Gastroesophageal sphincter (tissue), 4 donors: ENCODE results near the gene ITK. TPM values are rescaled to one million over a fixed set of nuclear protein-coding genes. Genes with fewer than 3 reads are reported as not detected.

ENCODE experiments used
- ATAC-seq: fragments of 150-250 bp; one replicate; pipeline ENCODE4 v1.9.1; 2016; ENCODE audit warnings: mild to moderate bottlenecking, moderate library complexity
- H3K27ac ChIP-seq, 4 donors: fragments of 200-600 bp; sonication (generic) in 3 of 4; 1 replicate in 3 of 4; 2 replicates in 1 of 4; pipeline ENCODE4 v1.5.1; 2016 to 2019
- H3K27me3 ChIP-seq: fragments of 200-600 bp; sonication (generic); one replicate; pipeline ENCODE4 v1.5.1; 2019
- H3K36me3 ChIP-seq, 2 donors: fragments of 200-600 bp; sonication (generic); one replicate each; pipeline ENCODE4 v1.5.1; 2019; ENCODE audit warnings: control low read depth in 1 of 2
- H3K4me1 ChIP-seq, 3 donors: fragments of 200-600 bp; sonication (generic); 1 replicate in 2 of 3; 2 replicates in 1 of 3; pipeline ENCODE4 v1.5.1; 2016 to 2019; ENCODE audit warnings: control low read depth in 2 of 3
- H3K4me3 ChIP-seq, 2 donors: fragments of 200-600 bp; sonication (generic); one replicate each; pipeline ENCODE4 v1.5.1; 2019; ENCODE audit warnings: mild to moderate bottlenecking in 1 of 2, moderate library complexity in 1 of 2
- H3K9me3 ChIP-seq, 3 donors: fragments of 200-600 bp; sonication (generic); one replicate each; pipeline ENCODE4 v1.5.1; 2017 to 2019; ENCODE audit warnings: control low read depth in 2 of 3
- CTCF ChIP-seq, 4 experiments: fragments of 200-600 bp in 2 of 4; fragments of 450-650 bp in 2 of 4; sonication (generic) in 1 of 4; IDR thresholded peaks; one replicate each; pipeline ENCODE4 v1.5.1; 2017 to 2019; ENCODE audit warnings: antibody characterized with exemption in 4 of 4, mild to moderate bottlenecking in 2 of 4, moderate library complexity in 2 of 4
- EP300 ChIP-seq: sonication (generic); formaldehyde crosslinking; IDR thresholded peaks from one replicate; pipeline ENCODE4 v1.6.1; 2017; ENCODE audit warnings: antibody characterized with exemption, mild to moderate bottlenecking
- POLR2A ChIP-seq, 2 donors: fragments of 450-650 bp; IDR thresholded peaks; one replicate each; pipeline ENCODE4 v1.6.1; 2017; ENCODE audit warnings: antibody characterized with exemption in 2 of 2, mild to moderate bottlenecking in 2 of 2, moderate library complexity in 1 of 2
- POLR2AphosphoS5 ChIP-seq: sonication (generic); formaldehyde crosslinking; IDR thresholded peaks from one replicate; pipeline ENCODE4 v1.6.1; 2017; ENCODE audit warnings: antibody characterized with exemption
- WGBS, 2 donors: methylation state at CpG; one replicate each; pipeline ENCODE4 v1.1.5; 2018; ENCODE audit warnings: low coverage in 1 of 2; 5-methylcytosine and 5-hydroxymethylcytosine counted together
- total RNA-seq, 4 donors: library from RNA; depleted of rRNA; stranded (reverse); fragments of >200 nt; gene quantifications; one replicate each; pipeline ENCODE4 v1.1.0, GENCODE V29; 2016

The ITK gene
- total RNA-seq, 4 donors from 2014 or later: 0.52 to 3.1 (median 1.8) TPM

DNA sequence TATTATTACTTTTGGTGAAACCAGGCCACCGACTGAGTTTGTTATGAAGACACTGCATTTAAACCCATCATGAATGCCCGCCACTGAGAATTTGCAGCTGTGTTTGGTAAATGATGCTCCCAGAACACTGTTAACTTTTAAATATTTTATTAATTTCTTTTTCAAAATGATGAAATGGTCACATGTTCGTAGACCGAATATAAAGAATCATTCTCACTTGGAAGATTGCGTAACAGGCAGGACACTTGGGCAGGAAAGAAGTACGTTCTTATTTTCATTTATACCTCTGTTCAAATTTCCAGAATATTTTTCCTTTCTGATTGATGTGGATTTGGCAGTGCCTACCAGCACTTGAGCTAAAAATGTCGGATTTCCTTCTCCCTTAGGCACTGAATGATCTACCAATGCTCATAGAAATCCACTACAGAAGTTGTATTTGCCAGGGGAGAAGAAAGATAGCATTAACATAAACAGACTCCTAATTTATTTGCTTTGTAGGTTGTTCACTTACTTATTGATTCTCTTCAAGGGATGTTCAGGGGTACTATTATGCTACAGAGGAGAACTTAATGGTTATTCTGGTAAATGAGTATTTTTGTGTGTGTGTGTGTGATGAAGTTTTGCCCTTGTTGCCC lies 99.1 kb downstream of the ITK start:
- TF ChIP-seq POLR2A (IDR thresholded peaks at IDR 0.05) (no peak), POLR2AphosphoS5 (no peak), EP300 (no peak), CTCF (IDR thresholded peaks at IDR 0.05) (no peak)
- Histone ChIP-seq H3K4me3 (no peak overlapping the region), H3K36me3 (no peaks in the 10 kb centered on the region), H3K27me3 (no peaks in the 10 kb centered on the region), H3K27ac (no peak overlapping the region), H3K9me3 (no peaks in the 10 kb centered on the region), H3K4me1 (no peaks in the 10 kb centered on the region)
- 68 to 78% methylated on average over 6 to 7 of the region's 7 CpGs for WGBS, 2 donors
- ATAC-seq: no peak

DNA sequence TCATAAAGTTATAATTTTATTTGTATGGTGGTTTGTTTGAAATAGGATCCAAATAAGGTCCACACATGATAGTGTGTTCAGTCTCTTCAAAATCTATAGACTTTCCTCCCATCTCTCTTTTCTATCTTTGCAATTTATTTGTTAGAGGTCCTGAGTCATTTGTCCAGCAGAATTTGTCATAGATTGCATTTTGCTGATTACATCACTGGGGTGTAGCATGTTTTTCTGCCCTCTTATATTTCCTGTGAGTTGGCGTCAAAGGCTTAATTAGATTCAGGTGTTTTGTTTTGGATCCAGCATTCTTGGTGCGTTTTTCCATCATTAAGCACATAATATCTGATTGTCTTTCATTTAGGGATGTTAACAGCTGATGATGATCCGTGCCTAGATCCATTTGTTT lies 100.3 kb downstream of the ITK start:
- no peak overlapping the region for H3K27ac ChIP-seq
- no peak overlapping the region for H3K4me3 ChIP-seq
- H3K36me3 ChIP-seq: no peaks in the 10 kb centered on the region
- no peaks in the 10 kb centered on the region for H3K27me3 ChIP-seq
- H3K9me3 ChIP-seq: no peaks in the 10 kb centered on the region
- ATAC-seq: no peak
- WGBS, 2 donors: 60 to 85% methylated on average over 3 of the region's 3 CpGs
- no peak for TF ChIP-seq EP300
- TF ChIP-seq POLR2AphosphoS5: no peak
- TF ChIP-seq CTCF (IDR thresholded peaks at IDR 0.05): no peak
- H3K4me1 ChIP-seq: peaks cover 0 to 10% (median 0%) of the 10 kb centered on the region in 3 donors

GRCh38 chr5:157282150-157282549 lies 101.5 kb downstream of the ITK start:
- Histone ChIP-seq H3K4me3 (no peak overlapping the region), H3K36me3 (no peaks in the 10 kb centered on the region), H3K9me3 (no peaks in the 10 kb centered on the region), H3K27me3 (no peaks in the 10 kb centered on the region), H3K27ac (no peak overlapping the region), H3K4me1 (peaks cover 0 to 22% (median 0%) of the 10 kb centered on the region in 3 donors)
- TF ChIP-seq POLR2A (IDR thresholded peaks at IDR 0.05) (no peak), EP300 (no peak), POLR2AphosphoS5 (no peak), CTCF (IDR thresholded peaks at IDR 0.05) (no peak)
- ATAC-seq: no peak

GRCh38 chr5:157283434-157283833 lies 102.8 kb downstream of the ITK start:
- no peaks in the 10 kb centered on the region for H3K9me3 ChIP-seq
- no peaks in the 10 kb centered on the region for H3K36me3 ChIP-seq
- 67 to 88% methylated on average over 1 of the region's 3 CpGs for WGBS, 2 donors
- H3K4me3 ChIP-seq: no peak overlapping the region
- ATAC-seq: no peak
- TF ChIP-seq CTCF (IDR thresholded peaks at IDR 0.05) (no peak), POLR2AphosphoS5 (no peak)
- H3K27me3 ChIP-seq: no peaks in the 10 kb centered on the region
- H3K27ac ChIP-seq: no peak overlapping the region
- H3K4me1 ChIP-seq: peaks cover 0 to 24% (median 0%) of the 10 kb centered on the region in 3 donors

DNA sequence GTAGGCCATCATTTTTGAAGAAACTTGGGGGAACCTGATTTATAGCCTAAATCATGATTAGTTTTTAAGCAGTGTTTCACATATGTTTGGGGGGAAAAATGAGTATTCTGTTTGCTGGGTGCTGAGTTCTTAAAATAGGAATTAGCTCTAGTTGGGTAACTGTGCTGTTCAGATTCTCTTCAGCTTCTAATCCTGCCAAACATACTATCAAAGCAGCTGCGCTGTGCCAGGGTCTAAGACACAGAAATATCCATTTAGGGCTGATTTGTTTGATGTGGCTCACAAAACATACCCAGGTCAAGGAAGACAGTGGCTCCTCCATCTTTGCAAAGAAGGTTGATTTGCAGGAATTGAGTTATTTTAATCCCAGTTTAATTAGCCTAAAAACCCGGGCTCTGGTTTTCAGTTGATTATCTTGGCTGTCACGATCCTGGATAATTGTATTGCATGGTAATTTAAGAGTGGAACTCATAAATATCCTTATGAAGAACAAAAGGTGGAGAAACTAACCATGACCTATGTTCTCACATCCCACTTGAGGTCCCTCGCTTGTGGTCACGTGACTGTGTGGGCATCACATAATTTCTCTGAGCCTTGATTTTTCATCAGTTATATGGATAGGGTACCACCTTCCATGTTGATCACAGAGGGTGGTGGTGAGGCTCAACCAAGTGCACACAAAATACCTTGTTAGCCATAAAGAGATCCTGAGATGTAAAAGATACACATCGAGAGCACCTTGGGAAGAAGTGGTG lies 104.0 kb downstream of the ITK start:
- Histone ChIP-seq H3K4me1 (peaks cover 0 to 24% (median 0%) of the 10 kb centered on the region in 3 donors), H3K27me3 (no peaks in the 10 kb centered on the region), H3K9me3 (no peaks in the 10 kb centered on the region), H3K4me3 (no peak overlapping the region), H3K36me3 (no peaks in the 10 kb centered on the region), H3K27ac (no peak overlapping the region)
- no peak for TF ChIP-seq POLR2A (IDR thresholded peaks at IDR 0.05)
- TF ChIP-seq CTCF (IDR thresholded peaks at IDR 0.05): no peak
- no peak for TF ChIP-seq EP300
- TF ChIP-seq POLR2AphosphoS5: no peak
- 85 to 96% methylated on average over 3 to 6 of the region's 6 CpGs for WGBS, 2 donors
- ATAC-seq: no peak
